ENCODE measurements around the gene ANKRD16. TPM values are rescaled to one million over a fixed set of nuclear protein-coding genes. Genes with fewer than 3 reads are reported as not detected.
A peak's percentile ranks its signal among the peaks of the same experiment; 100 is the strongest.
"Not testable (repeated sequence)": the region's sequence is repeated elsewhere in the genome, so short reads cannot be mapped to it uniquely, and the experiment has no call there.

Gene ANKRD16
- total RNA-seq, 1 donor from 2014 or later: 9.4 TPM

DNA sequence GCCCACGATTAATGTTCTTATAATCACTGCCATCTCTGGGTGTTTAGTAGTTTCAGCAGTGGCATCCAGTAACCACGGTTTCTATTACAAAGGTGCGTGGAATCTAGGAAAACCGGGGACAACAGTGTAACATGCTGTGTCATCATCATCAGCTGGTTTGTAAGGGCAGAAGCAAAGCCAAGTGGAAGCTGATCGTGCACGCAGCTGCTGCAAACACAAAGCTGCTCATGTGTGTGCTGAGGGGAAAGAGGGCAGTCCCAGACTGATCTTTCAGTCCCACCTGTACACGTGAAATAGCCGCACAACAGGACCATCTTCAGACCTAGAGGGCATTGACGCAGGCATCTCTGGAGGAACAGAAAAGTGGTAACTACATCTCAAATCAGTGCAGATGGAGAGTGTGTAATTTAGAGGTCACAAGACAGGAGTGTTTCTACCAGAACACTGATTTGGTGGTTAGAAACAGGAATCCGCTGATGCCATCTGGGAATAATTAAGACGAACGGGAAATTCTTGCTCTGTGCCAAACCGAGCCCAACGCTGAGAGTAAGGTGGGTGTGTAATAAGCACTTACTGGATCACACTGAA is 13.4 kb downstream of the ANKRD16 start:
- DNase-seq (ENCODE audit: low spot score): no peak

DNA sequence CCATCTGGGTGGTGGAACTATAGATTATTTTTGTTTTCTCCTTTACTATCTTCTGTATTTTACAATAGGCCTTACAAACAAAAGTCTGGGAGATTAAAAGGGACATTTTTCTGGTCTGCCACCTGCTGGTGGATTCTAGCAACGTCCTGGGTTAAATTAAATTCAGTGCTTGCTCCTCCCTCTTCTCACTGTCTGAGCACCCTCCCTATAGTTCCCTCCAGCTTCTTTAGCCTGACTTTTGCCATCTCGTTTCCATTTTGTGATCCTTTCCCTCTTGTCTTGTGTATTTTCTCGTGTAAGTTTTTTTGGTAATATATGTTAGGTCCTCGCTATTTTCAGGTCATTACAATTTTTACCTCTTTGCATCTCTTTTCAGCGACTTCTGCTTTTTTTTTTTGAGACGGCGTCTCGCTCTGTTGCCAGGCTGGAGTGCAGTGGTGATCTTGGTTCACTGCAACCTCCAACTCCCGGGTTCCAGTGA is 16.1 kb downstream of the ANKRD16 start:
- peak; percentile 73 for DNase-seq (ENCODE audit: low spot score)

DNA sequence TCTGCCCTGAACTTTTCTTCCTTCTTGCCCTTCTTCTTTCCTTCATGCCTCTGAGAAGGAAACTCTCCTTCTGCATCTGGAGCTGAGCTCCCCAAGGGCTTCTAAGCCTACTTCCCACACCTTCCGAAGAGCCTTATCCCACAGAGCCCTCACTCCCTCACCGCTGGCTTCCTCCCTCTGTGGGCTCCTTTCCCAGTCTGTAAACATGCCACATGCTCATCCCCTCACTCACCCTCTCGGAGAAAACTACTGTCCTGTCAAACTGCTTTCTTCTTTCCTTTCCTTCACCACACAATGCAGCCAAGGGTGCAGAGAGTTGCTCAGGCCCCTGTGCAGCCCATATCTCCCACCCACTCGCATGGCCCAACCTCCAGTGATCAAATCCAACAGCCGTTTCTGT is 18.1 kb downstream of the ANKRD16 start:
- DNase-seq (ENCODE audit: low spot score): no peak

DNA sequence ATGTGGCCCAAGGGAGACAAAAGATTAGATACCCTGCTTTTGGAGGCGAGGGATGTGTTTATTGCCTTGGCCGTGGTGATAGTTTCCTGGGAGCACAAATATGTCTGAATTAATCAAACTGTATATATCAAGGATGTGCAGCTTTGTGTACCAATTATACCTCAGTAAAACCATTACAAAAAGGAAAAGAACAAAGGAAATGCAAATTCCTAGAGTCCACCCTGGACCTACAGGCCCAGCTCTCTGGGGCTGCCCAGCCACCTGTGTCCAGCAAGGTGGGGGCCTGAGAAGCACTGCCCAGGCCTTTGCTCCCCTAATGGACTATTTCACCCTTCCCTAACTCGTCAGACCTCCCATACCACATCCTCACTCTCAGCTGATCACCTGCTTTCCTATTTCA is 20.5 kb downstream of the ANKRD16 start:
- no peak for DNase-seq (ENCODE audit: low spot score)

DNA sequence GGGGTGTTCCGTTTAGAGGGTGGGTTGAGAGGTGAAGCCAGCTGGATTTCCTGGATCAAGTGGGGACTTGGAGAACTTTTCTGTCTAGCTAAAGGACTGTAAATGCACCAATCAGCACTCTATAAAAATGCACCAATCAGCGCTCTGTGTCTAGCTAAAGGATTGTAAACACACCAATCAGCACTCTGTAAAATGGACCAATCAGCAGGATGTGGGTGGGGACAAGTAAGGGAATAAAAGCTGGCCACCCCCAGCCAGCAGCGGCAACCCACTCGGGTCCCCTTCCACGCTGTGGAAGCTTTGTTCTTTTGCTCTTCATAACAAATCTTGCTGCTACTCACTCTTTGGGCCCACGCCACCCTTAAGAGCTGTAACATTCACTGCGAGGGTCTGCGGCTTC is 21.3 kb downstream of the ANKRD16 start:
- not testable (repeated sequence) for DNase-seq (ENCODE audit: low spot score)

DNA sequence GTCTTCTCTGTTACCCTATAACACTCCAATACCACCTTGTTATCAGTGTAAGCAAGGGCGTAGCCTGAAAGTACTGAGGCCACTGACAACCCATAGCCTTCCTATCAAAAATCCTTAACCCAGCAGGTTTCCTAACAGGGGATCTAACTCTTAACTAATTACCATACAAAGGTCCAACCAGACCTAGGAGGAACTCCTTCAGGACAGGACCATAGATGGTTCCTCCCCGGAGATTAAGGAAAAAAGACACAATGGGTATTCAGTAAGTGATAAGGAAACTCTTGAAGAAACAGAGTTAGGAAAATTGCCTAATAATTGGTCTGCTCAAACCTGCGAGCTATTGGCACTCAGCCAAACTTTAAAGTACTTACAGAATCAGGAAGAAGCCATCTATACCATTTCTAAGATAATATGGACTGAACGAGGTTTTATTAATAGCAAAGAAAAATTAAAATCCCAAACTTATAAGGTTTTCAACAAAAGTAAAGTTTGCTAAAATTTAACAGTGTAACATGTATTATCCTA is 22.5 kb downstream of the ANKRD16 start:
- DNase-seq (ENCODE audit: low spot score): not testable (repeated sequence)

DNA sequence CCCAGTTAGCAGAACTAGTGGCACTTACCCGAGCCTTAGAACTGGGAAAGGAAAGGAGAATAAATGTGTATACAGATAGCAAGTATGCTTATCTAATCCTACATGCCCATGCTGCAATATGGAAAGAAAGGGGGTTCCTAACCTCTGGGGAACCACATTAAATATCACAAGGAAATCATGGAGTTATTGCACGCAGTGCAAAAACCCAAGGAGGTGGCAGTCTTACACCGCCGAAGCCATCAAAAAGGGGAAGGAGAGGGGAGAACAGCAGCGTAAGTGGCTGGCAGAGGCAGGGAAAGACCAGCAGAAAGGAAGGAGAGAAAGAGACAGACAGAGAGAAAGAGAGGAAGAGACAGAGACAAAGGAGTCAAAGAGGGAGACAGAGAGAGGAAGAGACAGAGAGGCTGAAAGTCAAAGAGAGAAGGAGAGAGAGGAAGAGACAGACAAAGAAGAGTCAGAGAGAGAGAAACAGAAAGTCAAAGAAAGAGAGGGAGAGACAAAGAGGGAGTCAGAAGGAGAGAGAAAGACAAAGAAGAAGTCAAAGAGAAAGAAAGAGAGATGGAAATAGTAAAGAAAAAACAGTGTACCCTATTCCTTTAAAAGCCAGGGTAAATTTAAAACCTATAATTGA is 23.1 kb downstream of the ANKRD16 start:
- DNase-seq (ENCODE audit: low spot score): not testable (repeated sequence)

DNA sequence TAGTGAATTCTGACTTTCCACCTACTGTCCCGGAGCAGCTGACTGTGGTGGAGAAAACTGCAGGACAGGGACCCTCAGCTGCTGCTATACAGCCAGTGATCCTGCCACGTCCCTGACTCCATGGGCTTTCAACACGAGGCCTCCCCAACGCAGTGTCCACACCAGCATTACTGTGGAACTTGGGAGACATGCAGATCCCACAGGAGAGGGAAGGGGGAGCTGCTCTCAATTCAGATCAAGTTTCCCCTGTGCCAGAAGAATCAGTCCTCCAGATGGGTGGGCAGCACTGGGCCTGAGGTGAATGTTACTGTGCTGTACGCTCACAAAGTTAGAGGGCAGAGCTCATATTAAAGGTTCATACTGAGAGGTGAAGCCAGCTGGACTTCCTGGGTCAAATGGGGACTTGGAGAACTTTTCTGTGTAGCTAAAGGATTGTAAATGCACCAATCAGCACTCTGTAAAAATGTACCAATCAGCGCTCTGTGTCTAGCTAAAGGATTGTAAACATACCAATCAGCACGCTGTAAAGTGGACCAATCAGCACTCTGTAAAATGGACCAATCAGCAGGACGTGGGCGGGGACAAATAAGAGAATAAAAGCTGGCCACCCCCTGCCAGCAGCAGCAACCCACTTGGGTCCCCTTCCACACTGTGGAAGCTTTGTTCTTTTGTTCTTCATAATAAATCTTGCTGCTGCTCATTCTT is 26.6 kb downstream of the ANKRD16 start:
- not testable (repeated sequence) for DNase-seq (ENCODE audit: low spot score)

DNA sequence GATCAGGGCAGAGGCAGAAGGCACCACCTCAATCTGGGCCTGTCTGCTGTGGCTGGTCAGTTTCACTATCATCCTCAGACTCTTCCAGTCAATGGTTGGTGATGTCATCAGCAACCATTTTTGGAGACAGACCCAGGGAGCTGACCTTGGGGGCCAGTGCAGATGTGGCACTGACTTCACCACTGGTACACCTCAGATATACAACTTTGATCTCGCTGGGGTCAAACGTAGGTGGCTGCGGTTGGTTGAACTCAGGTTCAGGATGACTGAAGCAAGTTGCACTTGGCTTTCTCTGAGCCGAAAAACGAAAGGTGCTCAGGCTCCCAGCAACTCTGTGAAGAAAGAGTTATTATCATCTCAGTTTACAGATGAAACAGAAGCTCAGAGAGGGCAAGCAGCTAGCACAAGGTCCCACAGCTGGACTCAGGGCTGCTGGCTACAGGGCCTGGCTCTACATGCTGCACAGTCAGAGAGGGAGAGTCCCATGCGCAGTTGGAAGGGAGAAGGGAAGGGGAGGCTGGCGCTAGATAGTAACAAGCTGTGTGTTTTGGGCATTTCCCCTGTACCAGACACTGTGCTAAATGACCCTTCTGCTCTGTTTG is 27.2 kb downstream of the ANKRD16 start:
- DNase-seq (ENCODE audit: low spot score): no peak

DNA sequence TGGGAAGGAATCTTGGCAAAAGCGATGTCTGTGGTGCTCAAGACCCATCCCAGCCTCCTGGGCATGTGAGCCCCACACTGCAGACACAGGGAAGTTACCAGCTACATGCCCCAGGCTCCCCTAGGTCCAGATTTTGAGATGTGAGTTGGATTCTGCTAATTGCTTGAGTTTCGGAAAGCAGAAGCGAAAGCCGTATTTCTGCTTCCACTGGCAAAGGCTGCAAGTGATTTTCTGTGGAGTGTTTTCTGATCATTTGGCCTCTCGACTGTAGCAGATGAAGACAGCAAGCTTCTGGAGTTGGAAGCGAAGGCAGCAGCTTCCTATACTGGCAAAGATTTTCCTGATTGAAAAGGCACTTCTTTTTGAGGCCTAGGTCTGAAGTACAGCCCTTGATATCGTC is 29.6 kb downstream of the ANKRD16 start:
- DNase-seq (ENCODE audit: low spot score): no peak

DNA sequence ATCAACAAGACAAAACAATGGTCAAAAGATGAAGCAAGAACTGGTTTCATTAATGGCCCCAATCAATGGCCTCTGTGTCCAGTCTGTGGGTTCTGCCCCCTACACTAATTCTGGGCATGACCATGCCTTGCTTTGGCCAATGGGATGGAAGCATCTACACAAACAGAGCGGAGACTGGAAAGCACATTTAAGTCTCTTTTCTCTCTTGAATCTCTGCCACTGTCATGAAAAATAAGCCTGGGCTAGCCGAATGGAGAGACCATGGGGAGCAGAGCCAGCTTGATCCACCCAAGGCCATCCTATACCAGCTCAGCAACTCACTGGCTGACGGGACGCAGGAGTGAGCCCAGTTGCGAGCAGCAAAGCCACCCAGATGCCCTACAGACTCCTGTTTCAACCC is 30.9 kb downstream of the ANKRD16 start:
- DNase-seq (ENCODE audit: low spot score): no peak

DNA sequence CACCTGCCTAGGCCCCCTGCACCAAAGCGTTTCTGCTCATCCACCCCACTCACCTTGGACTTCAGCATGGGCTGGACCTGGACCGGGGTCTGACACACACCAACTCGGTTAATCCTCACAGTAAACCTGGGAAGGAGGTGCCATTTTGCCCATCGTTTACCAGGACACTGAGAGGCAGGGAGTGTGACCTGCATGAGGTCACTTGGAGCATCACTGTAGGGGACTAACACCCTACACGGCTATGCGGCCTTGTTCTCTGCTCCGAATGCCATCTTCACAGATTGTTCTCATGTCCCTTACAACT is 33.0 kb downstream of the ANKRD16 start:
- DNase-seq (ENCODE audit: low spot score): no peak

DNA sequence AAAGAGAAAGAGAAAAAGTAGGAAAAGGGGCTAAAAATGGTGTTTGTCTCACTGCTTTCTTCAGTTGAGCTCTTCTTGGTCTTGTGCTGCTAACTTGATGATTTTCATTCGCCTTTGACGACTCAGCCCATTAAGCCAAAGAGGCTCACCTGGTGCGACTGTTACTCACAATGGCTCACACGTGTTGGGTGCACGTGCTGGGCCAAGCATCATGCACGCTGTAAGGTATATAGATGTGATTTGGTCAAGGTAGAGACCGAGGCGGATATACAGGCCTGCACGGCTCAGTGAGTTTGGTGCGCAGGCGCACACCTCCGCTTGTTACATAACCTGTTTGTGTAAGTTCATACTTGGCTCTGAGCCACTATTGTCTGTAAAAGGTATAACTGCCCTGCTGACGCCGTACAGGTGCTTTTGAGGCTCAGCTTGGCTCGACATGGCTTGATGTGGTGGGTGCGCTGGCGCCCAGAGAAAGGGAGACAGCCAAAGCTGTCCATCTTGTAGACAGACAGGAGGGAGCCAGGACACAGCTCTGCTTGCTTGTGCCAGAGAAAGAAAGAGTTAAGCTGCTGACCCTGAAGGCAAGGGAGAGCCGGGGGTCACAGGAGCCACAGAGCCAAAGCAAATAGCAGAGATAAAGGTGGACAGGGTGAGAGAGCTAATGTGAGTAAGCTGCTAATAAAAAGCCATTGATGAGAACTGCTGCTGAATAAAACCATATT is 33.6 kb downstream of the ANKRD16 start:
- no peak for DNase-seq (ENCODE audit: low spot score)

DNA sequence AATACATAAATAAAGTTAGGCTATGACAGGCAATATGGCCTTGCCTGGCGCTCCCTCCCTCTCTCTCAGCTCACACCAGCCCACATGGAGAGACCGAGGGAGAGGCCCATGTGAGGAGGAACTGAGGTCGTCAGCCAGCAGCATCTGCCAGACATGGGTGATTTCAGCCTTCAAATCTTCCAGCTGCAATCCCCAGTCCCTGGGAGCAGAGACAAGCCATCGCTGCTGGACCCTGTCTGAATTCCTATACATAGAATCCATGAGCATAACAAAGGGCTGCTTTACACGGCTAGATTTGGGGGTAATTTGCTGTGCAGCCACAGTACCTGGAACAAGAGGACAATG is 35.6 kb downstream of the ANKRD16 start:
- no peak for DNase-seq (ENCODE audit: low spot score)

DNA sequence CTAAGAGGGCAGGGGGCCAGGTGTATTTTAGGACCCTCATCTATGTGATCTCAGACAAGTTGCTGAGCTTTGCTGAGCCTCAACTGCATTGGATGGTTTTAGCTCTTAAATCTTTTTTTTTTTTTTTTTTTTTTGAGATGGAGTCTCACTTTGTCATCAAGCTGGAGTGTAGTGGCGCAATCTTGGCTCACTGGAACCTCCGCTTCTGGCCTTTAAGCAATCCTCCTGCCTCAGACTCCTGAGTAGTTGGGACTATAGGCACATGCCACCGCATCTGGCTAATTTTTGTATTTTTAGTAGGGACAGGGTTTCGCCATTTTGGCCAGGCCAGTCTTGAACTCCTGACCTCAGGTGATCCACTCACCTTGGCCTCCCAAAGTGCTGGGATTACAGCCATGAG is 43.0 kb downstream of the ANKRD16 start:
- not testable (repeated sequence) for DNase-seq (ENCODE audit: low spot score)

DNA sequence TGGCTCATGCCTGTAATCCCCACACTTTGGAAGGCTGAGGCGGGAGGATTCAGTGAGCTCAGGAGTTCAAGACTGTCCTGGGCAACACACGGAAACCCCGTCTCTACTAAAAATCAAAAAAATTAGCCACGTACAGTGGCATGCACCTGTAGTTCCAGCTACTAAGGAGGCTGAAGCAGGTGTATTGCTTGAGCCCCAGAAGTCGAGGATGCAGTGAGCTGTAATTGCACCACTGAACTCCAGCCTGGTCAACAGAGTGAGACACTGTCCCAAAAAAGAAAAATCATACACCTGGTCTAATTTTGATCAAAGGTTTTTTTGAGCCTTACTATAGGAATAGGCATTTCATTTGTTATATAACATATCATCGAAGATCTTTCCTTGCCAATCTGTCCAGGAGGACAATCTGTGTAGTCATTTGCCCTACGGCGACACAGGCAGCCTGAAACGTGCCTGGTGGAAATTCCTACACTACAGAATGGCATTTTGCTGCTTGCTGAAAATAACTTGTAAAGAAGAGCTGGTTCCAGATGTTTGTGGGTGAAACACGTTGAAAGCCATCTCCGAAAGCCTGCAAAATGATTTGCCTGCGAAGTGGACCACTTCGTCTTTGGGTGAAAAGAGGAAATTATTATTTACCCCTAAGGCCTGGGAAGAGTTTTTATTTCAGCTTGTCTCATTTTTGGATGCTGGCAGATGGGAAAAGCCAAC is 45.2 kb downstream of the ANKRD16 start:
- no peak for DNase-seq (ENCODE audit: low spot score)

DNA sequence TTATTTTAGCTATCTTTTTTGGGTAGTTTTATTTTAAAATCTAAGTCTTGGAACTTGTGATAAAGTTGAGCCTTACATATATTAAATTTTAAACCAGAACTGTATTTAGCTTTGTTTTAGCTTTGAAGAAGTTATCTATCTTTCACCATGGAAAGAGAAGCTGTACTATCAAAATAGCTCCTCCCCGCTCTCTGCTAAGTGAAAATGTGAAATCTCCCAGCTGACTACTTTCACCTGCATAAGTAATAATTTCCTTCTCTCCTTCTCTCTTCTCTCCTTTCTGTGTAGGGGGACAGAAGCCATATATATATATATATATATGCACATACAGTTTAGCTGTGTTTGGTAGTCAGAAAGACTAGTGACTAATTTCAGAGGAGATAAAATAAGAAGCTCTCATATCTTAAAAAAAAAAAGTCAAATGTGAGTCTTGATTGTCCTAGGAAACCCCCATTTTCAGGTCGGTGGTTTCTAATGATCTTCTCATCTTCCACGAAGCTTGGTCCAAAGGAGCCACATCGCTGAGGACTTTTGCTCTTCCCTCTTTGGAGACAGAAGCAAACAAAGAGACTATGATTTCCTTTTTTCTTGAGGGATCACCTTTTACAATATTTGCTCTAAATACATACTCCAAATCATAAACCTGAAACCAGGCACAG is 45.9 kb downstream of the ANKRD16 start:
- no peak for DNase-seq (ENCODE audit: low spot score)

DNA sequence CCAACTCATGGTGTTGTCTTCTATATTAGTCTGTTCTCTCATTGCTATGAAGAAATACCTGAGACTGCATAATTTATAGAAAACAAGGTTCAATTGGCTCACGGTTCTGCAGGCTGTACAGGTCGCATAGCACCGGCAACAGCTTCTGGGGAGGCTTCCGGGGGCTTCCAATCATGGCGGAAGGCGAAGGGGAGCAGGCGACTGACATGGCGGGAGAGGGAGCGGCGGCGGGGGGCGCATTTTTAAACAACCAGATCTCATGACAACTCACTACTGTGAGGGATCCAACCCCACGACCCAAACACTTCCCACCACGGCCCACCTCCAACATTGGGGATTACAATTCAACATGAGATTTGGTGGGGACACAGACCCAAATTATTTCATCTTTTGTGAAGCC is 47.7 kb downstream of the ANKRD16 start:
- no peak for DNase-seq (ENCODE audit: low spot score)

DNA sequence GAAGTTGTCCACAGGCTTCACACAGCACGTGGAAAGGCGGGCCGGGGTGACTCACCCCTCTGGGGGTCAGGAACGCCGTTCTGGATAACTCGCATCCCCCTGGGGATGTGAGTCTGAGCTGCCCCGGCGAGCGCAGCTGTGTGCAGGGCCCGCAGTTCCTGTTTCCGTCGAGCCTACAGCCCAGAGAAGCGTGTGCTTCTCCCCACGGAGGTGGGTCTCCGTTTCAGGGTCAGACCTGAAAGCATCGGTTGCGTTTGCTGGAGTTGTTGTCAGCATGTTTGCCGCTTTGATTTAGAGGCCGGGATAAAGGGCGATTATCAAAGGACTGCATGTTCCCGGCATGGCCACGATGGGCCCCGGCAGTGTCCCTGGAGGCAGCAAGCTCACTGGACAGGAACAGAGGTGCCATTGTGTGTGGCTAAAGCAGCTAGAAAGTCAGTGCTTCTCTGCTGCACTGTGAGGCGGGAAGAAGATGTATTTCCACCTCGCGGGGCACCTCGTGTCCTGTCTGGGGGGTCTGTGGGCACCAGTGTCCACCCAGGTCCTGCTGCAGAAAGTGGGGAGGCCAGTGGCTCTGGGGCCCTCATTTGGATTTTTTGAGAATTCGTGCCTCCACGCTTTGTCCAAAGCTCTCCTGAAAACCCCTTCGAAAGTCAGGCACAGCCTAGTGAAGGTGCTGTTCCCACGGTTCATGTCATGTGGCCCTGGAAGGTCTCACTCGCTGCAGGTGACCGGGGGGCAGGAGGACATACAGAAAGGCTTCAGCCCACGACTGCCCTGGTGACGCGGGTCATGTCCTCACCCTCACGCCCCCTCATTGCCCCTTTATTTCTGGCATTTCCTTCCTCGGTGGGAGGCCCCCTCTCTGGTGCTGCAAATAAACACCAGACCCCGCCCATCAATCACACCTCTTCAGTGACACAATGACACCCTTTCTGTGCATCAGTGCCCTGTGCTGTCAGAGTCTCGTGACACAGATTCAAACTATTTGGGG is 49.1 kb downstream of the ANKRD16 start:
- DNase-seq (ENCODE audit: low spot score): no peak

DNA sequence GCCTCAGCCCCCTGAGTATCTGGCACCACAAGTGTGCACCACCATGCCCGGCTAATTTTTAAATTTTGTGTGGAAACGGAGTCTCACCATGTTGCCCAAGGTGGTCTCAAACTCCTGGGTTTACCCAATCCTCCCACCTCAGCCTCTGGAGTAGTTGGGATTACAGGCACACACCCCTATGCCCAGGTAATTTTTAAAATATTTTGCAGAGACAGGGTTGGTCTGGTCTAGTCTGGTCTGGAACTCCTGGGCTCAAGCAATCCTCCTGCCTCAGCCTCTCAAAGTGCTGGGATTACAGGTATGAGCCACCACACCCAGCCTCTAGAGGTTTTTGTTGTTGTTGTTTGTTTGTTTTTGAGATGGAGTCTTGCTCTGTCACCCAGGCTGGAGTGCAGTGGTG is 53.5 kb downstream of the ANKRD16 start:
- not testable (repeated sequence) for DNase-seq (ENCODE audit: low spot score)
